Right lobe of liver (tissue), 4 donors: Measurements from ENCODE around the gene HEXIM2.
A peak's percentile ranks its signal among the peaks of the same experiment; 100 is the strongest.

ENCODE experiments used
- POLR2A ChIP-seq: fragments of 450-650 bp; IDR thresholded peaks from one replicate; pipeline ENCODE4 v1.6.1; 2017; ENCODE audit warnings: antibody characterized with exemption, mild to moderate bottlenecking
- TF ChIP-seq, protein P1 (sequence below), 4 donors: fragments of 200-600 bp in 3 of 4; fragments of 450-650 bp in 1 of 4; IDR thresholded peaks; one replicate each; pipeline versions ENCODE4 v1.5.1 to v1.8.0; 2016 to 2022; ENCODE audit warnings: antibody characterized with exemption in 4 of 4, mild to moderate bottlenecking in 2 of 4
- donor health status: DM: no; HTN: no; CAD: no.
- donor health status: DM: no; HTN: no; CAD: no.
- donor health status: DM: no; HTN: yes; CAD: no.

DNA sequence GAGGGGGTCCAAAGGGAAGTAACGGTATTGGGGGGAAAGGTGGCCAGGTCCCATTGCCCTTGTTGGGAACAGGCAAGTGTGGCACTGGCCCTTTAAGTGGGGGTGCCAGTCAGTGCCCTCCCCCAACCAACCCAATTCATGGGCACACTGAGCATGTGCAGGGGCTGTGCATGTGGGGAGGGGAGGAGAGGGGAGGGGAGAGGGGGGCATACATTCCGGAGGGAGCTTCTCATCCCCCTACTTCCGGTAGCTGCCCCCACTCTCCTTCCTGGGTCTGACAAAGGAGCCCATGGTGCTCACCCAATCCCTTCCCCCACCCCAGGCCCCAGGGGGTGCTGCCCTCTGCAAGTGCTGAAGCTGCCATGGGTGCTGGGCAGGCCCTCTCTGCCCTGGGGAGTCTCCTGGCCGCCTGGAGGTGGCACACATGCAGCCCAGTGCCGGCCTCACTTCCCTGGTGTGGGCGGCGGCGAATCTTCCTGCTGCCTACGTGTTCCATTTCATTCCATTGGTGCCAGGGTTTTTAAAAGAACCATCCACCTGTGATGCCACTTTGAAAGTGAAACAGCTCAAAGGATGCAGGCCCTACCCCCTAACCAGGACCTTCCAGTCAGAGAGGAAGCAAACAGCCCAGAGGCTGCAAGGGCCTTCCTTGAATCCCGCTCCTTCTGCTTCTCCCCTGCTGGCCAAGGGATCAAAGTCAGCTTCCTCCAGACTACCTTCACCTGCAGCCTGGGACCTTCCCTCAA lies 11.0 kb downstream of the HEXIM2 start:
- peak; percentile 54 for TF ChIP-seq POLR2A
- TF ChIP-seq, protein P1, sequence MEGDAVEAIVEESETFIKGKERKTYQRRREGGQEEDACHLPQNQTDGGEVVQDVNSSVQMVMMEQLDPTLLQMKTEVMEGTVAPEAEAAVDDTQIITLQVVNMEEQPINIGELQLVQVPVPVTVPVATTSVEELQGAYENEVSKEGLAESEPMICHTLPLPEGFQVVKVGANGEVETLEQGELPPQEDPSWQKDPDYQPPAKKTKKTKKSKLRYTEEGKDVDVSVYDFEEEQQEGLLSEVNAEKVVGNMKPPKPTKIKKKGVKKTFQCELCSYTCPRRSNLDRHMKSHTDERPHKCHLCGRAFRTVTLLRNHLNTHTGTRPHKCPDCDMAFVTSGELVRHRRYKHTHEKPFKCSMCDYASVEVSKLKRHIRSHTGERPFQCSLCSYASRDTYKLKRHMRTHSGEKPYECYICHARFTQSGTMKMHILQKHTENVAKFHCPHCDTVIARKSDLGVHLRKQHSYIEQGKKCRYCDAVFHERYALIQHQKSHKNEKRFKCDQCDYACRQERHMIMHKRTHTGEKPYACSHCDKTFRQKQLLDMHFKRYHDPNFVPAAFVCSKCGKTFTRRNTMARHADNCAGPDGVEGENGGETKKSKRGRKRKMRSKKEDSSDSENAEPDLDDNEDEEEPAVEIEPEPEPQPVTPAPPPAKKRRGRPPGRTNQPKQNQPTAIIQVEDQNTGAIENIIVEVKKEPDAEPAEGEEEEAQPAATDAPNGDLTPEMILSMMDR (IDR thresholded peaks at IDR 0.05): peak in 2 of 4 donors; percentile 8 to 12
